Hepatocyte (in vitro differentiated cells): ENCODE results near the gene SLC30A1. TPM values are rescaled to one million over a fixed set of nuclear protein-coding genes. Genes with fewer than 3 reads are reported as not detected.

Experiments
- DNase-seq: peaks from one replicate; pipeline ENCODE4 v3.0.0-alpha.2; 2016; ENCODE audit warnings: low spot score
- H2AFZ ChIP-seq: fragments of 200-600 bp; sonication (generic); 2 replicates; pipeline ENCODE4 v1.6.0; 2016; ENCODE audit warnings: antibody characterized with exemption, mild to moderate bottlenecking
- H3K27ac ChIP-seq: fragments of 200-600 bp; sonication (generic); 2 replicates; pipeline ENCODE4 v1.5.1; 2016; ENCODE audit warnings: mild to moderate bottlenecking
- H3K27me3 ChIP-seq: fragments of 200-600 bp; sonication (generic); 2 replicates; pipeline ENCODE4 v1.6.1; 2016
- H3K36me3 ChIP-seq: fragments of 200-600 bp; sonication (generic); replicated peaks from 2 replicates; pipeline ENCODE4 v1.5.1; 2016; ENCODE audit warnings: low read depth; ENCODE audit not compliant: insufficient read depth
- H3K4me1 ChIP-seq: fragments of 200-600 bp; sonication (generic); 2 replicates; pipeline ENCODE4 v1.5.1; 2016; ENCODE audit warnings: mild to moderate bottlenecking, moderate library complexity; ENCODE audit not compliant: insufficient read depth
- H3K4me2 ChIP-seq: fragments of 200-600 bp; sonication (generic); 2 replicates; pipeline ENCODE4 v1.6.0; 2016
- H3K4me3 ChIP-seq: fragments of 200-600 bp; sonication (generic); 2 replicates; pipeline ENCODE4 v1.5.1; 2016; ENCODE audit warnings: mild to moderate bottlenecking
- H3K79me2 ChIP-seq: fragments of 200-600 bp; sonication (generic); 2 replicates; pipeline ENCODE4 v1.6.0; 2017; ENCODE audit warnings: mild to moderate bottlenecking
- H3K9me2 ChIP-seq: fragments of 200-600 bp; sonication (generic); replicated peaks from 2 replicates; pipeline ENCODE4 v1.6.0; 2017; ENCODE audit warnings: mild to moderate bottlenecking; ENCODE audit not compliant: insufficient read depth
- H3K9me3 ChIP-seq: fragments of 200-600 bp; sonication (generic); 2 replicates; pipeline ENCODE4 v1.5.1; 2016; ENCODE audit warnings: low read depth, mild to moderate bottlenecking
- H4K20me1 ChIP-seq: fragments of 200-600 bp; sonication (generic); 2 replicates; pipeline ENCODE4 v1.6.0; 2016; ENCODE audit warnings: mild to moderate bottlenecking; ENCODE audit not compliant: insufficient read depth, poor library complexity, severe bottlenecking
- EZH2 ChIP-seq: fragments of 200-600 bp; sonication (generic); IDR thresholded peaks from 2 replicates; pipeline ENCODE4 v1.6.1; 2016; ENCODE audit warnings: antibody characterized with exemption, mild to moderate bottlenecking, borderline replicate concordance
- EZH2phosphoT487 ChIP-seq: fragments of 200-600 bp; sonication (generic); IDR thresholded peaks from one replicate; pipeline ENCODE4 v1.6.1; 2018; ENCODE audit warnings: antibody characterized with exemption, mild to moderate bottlenecking, low read depth, moderate library complexity; ENCODE audit not compliant: unreplicated experiment, severe bottlenecking
- WGBS: methylation state at CpG from one replicate; pipeline ENCODE4 v1.1.6; 2016; ENCODE audit warnings: low lambda C conversion rate; ENCODE audit errors: missing lambda C conversion rate; 5-methylcytosine and 5-hydroxymethylcytosine counted together
- polyA plus RNA-seq: library from polyadenylated mRNA; unstranded; fragments of >200 nt; fragmentation: Nextera tagmentation; extraction: Ambion mirVana; gene quantifications from 2 replicates; pipeline ENCODE4 v1.2.1, GENCODE V29; 2016
- total RNA-seq: library from RNA; depleted of rRNA; stranded (reverse); fragments of >200 nt; gene quantifications from 2 replicates; pipeline ENCODE4 v1.2.3, GENCODE V29; 2014
- TF ChIP-seq, protein P1 (sequence below): fragments of 200-600 bp; sonication (generic); IDR thresholded peaks from 2 replicates; pipeline ENCODE4 v1.5.1; 2016; ENCODE audit warnings: antibody characterized with exemption, mild to moderate bottlenecking; ENCODE audit not compliant: poor library complexity

Gene SLC30A1
- total and polyA plus RNA-seq, 2 experiments from 2014 or later = 31.3 to 87.2 TPM

DNA sequence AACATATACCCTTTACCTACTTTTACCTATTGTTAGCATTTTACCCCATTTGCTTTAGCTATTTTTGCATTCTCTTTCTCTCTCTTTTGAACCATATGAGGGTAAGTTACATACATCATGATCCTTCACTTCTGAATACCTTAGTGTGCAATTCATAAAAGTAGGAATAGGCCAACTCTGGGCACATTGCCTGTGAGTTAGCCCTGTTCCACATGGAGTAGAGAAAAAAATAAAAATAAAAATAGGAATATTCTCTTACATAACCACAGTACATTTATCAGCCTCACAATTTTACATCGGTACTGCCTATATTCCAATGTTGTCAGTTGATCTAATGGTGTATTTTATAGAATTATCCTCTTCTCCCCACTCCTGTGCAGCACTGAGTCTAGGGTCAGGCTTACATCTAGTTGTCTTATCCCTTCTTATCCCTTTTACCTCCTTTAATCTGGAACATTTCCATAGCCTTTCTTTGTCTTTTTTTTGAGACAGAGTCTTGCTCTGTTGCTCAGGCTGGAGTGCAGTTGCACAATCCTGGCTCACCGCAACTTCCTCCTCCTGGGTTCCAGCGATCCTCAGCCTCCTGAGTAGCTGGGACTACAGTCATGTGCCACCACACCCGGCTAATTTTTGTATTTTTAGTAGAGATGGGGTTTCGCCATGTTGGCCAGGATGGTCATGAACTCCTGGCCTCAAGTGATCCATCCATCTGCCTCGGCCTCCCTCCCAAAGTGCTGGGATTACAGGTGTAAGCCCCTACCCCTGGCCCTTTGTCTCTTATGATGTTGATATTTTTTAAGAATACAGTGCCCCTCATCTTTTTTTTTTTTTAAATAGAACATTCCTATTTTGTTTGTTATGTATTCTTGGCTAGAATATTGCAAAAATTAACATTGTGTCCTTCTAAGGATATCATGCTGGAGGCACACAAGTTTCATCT is 11.1 kb upstream of the SLC30A1 start:
- 80% methylated on average over 6 of the region's 6 CpGs for WGBS
- Histone ChIP-seq H3K9me2 (no peaks in the 10 kb centered on the region), H3K27ac (no peak overlapping the region), H3K4me3 (no peak overlapping the region), H3K36me3 (no peaks in the 10 kb centered on the region), H4K20me1 (no peaks in the 10 kb centered on the region), H3K4me2 (no peak overlapping the region), H3K9me3 (no peaks in the 10 kb centered on the region), H2AFZ (no peak overlapping the region), H3K27me3 (no peaks in the 10 kb centered on the region), H3K4me1 (peaks cover 4% of the 10 kb centered on the region), H3K79me2 (no peaks in the 10 kb centered on the region)
- TF ChIP-seq EZH2 = no peak
- TF ChIP-seq EZH2phosphoT487 = no peak
- TF ChIP-seq, protein P1, sequence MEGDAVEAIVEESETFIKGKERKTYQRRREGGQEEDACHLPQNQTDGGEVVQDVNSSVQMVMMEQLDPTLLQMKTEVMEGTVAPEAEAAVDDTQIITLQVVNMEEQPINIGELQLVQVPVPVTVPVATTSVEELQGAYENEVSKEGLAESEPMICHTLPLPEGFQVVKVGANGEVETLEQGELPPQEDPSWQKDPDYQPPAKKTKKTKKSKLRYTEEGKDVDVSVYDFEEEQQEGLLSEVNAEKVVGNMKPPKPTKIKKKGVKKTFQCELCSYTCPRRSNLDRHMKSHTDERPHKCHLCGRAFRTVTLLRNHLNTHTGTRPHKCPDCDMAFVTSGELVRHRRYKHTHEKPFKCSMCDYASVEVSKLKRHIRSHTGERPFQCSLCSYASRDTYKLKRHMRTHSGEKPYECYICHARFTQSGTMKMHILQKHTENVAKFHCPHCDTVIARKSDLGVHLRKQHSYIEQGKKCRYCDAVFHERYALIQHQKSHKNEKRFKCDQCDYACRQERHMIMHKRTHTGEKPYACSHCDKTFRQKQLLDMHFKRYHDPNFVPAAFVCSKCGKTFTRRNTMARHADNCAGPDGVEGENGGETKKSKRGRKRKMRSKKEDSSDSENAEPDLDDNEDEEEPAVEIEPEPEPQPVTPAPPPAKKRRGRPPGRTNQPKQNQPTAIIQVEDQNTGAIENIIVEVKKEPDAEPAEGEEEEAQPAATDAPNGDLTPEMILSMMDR = no peak
- DNase-seq = no peak

DNA sequence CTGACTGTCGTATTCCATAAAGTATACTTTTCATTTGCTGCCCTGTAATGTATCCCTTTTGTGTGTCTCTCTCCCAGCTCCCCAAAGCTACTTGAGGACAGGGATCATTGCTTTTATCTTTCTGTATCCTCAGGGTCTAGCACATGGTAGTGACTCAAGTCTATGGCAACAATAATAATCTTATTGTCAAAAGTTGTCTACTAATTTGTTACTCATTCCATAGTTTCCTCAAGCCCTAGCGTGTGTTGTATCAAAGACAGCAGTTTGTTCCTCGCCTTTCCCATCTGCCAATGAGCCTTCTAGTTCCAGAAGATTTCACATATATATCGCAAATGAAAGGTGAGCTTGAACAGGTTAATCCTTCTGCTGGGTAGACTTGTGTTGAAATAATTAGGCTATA is 9.8 kb upstream of the SLC30A1 start:
- H3K79me2 ChIP-seq = no peaks in the 10 kb centered on the region
- H3K9me2 ChIP-seq = no peaks in the 10 kb centered on the region
- no peaks in the 10 kb centered on the region for H3K9me3 ChIP-seq
- H3K36me3 ChIP-seq = no peaks in the 10 kb centered on the region
- H3K27ac ChIP-seq = no peak overlapping the region
- DNase-seq = no peak
- H3K4me2 ChIP-seq = no peak overlapping the region
- no peak overlapping the region for H3K4me3 ChIP-seq
- H2AFZ ChIP-seq = no peak overlapping the region
- WGBS = 94% methylated on average over 4 of the region's 4 CpGs
- H3K4me1 ChIP-seq = peaks cover 4% of the 10 kb centered on the region
- TF ChIP-seq EZH2 (no peak), EZH2phosphoT487 (no peak)
- TF ChIP-seq, protein P1 = no peak
- H3K27me3 ChIP-seq = no peaks in the 10 kb centered on the region
- no peaks in the 10 kb centered on the region for H4K20me1 ChIP-seq

DNA sequence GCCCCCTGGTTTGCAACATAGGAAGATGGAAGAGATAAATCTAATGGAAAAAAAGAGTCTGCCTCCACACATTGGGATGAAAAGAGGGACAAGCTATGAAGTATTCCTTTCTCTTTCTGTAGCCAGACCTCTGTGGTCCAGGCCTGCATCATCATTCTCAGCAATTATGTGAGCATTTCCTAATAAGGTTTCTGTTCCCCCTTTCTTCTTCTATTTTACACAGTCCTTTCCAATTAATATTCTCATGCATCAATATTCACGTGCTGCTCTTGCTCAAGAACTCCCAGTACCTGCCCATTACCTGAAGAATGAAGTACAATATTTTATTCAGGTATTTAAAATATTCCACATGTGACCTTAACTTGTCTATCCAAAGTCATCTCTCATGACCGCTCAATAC is 8.2 kb upstream of the SLC30A1 start:
- H3K79me2 ChIP-seq = no peaks in the 10 kb centered on the region
- no peaks in the 10 kb centered on the region for H3K36me3 ChIP-seq
- no peaks in the 10 kb centered on the region for H3K27me3 ChIP-seq
- no peak overlapping the region for H3K4me3 ChIP-seq
- H2AFZ ChIP-seq = no peak overlapping the region
- no peaks in the 10 kb centered on the region for H3K9me3 ChIP-seq
- H3K4me2 ChIP-seq = no peak overlapping the region
- TF ChIP-seq EZH2 (no peak), EZH2phosphoT487 (no peak)
- TF ChIP-seq, protein P1 = no peak
- WGBS = 96% methylated on average over 2 of the region's 2 CpGs
- DNase-seq = no peak
- H3K4me1 ChIP-seq = peaks cover 2% of the 10 kb centered on the region
- no peaks in the 10 kb centered on the region for H4K20me1 ChIP-seq
- H3K27ac ChIP-seq = no peak overlapping the region
- no peaks in the 10 kb centered on the region for H3K9me2 ChIP-seq
